SIG-M5 (cell line): ENCODE data around the gene SLC19A2.
"Not testable (repeated sequence)": the region's sequence is repeated elsewhere in the genome, so short reads cannot be mapped to it uniquely, and the experiment has no call there.

Experiments used
- DNase-seq: peaks from one replicate; lab custom pipeline; 2025; lab: John Stamatoyannopoulos, UW

The SLC19A2 gene

GRCh38 chr1:169508432-169509338 is 22.9 kb upstream of the SLC19A2 start:
- DNase-seq: no peak

GRCh38 chr1:169507413-169507812 is 21.7 kb upstream of the SLC19A2 start:
- DNase-seq: no peak

GRCh38 chr1:169503601-169504000 is 17.9 kb upstream of the SLC19A2 start:
- DNase-seq: not testable (repeated sequence)

- DNase-seq: no peak
These were observed 14.1 kb upstream of the SLC19A2 start for GRCh38 chr1:169499807-169500206.

GRCh38 chr1:169497317-169497716 is 11.6 kb upstream of the SLC19A2 start:
- no peak for DNase-seq

GRCh38 chr1:169495916-169496315 is 10.2 kb upstream of the SLC19A2 start:
- DNase-seq: no peak

- no peak for DNase-seq
These were observed 9.5 kb upstream of the SLC19A2 start for GRCh38 chr1:169495046-169495775.

- DNase-seq: no peak
These were observed 8.6 kb upstream of the SLC19A2 start for GRCh38 chr1:169494343-169494742.

GRCh38 chr1:169493251-169493650 is 7.5 kb upstream of the SLC19A2 start:
- no peak for DNase-seq

GRCh38 chr1:169491845-169492281 is 6.1 kb upstream of the SLC19A2 start:
- DNase-seq: no peak

- DNase-seq: no peak
These were observed 2.4 kb upstream of the SLC19A2 start for GRCh38 chr1:169488157-169488556.

- no peak for DNase-seq
These were observed 1.8 kb upstream of the SLC19A2 start for GRCh38 chr1:169487561-169487960.

GRCh38 chr1:169487133-169487532 is 1.4 kb upstream of the SLC19A2 start:
- no peak for DNase-seq

- no peak for DNase-seq
These were observed 722 bp upstream of the SLC19A2 start for GRCh38 chr1:169486281-169487051.

- DNase-seq: no peak
These were observed 887 bp downstream of the SLC19A2 start for GRCh38 chr1:169484683-169485430.

- no peak for DNase-seq
These were observed 1.6 kb downstream of the SLC19A2 start for GRCh38 chr1:169484101-169484500.

- no peak for DNase-seq
These were observed 2.2 kb downstream of the SLC19A2 start for GRCh38 chr1:169483500-169483966.

GRCh38 chr1:169479363-169480066 is 6.2 kb downstream of the SLC19A2 start:
- no peak for DNase-seq

- DNase-seq: no peak
These were observed 7.6 kb downstream of the SLC19A2 start for GRCh38 chr1:169478094-169478672.

GRCh38 chr1:169475806-169476387 is 9.8 kb downstream of the SLC19A2 start:
- no peak for DNase-seq
